GM12878 (cell line): ENCODE measurements around the gene SPPL2B.

Experiments
- CTCF ChIP-seq, 3 experiments: IDR thresholded peaks in 2 of 3; conservative IDR thresholded peaks in 1 of 3; 2 replicates each; pipeline ENCODE4 v1.5.1; 2011; ENCODE audit warnings: low read depth in 3 of 3, low read length in 3 of 3, mild to moderate bottlenecking in 3 of 3, control low read depth in 2 of 3, moderate library complexity in 2 of 3, inconsistent platforms in 1 of 3, mixed read lengths in 1 of 3; ENCODE audit not compliant: control insufficient read depth in 2 of 3, insufficient read depth in 1 of 3; ENCODE audit errors: extremely low read depth in 1 of 3
- REST ChIP-seq: IDR thresholded peaks from 2 replicates; pipeline ENCODE4 v1.6.1; 2012; ENCODE audit warnings: mild to moderate bottlenecking, low read depth, low read length

GRCh38 chr19:2339644-2340310 lies 11.3 kb downstream of the SPPL2B start:
- TF ChIP-seq CTCF (IDR thresholded peaks at IDR 0.05 in 2 of 3, conservative IDR thresholded peaks at IDR 0.05 in 1 of 3; ENCODE audit: control insufficient read depth in 2 of 3, extremely low read depth in 1 of 3, insufficient read depth in 1 of 3, low read depth in 3 of 3, low read length in 3 of 3) (no peak), REST (no peak)
